K562 (cell line): Measurements from ENCODE around the gene PLS1. TPM values are rescaled to one million over a fixed set of nuclear protein-coding genes. Genes with fewer than 3 reads are reported as not detected.

Source experiments
- BRD4 ChIP-seq: fragments of 200-600 bp; sonication (generic); IDR thresholded peaks from 2 replicates; pipeline ENCODE4 v1.6.1; 2017; ENCODE audit warnings: inconsistent platforms
- DPF2 ChIP-seq: fragments of 450-650 bp; IDR thresholded peaks from 2 replicates; pipeline ENCODE4 v1.6.1; 2016
- E2F3 ChIP-seq: fragments of 250-450 bp; sonication (Bioruptor Pico); IDR thresholded peaks from 2 replicates; pipeline ENCODE4 v1.4.0; 2020; ENCODE audit warnings: mild to moderate bottlenecking
- EHMT2 ChIP-seq: fragments of 450-650 bp; IDR thresholded peaks from 2 replicates; pipeline ENCODE4 v1.6.1; 2018; ENCODE audit warnings: antibody characterized with exemption
- ESRRA ChIP-seq: fragments of 450-650 bp; IDR thresholded peaks from 2 replicates; pipeline ENCODE4 v1.6.1; 2014; ENCODE audit warnings: low read depth, mild to moderate bottlenecking, moderate library complexity, borderline replicate concordance
- FOSL1 ChIP-seq: fragments of 200-800 bp; sonication (Bioruptor generic); conservative IDR thresholded peaks from 2 replicates; pipeline ENCODE4 v1.6.1; 2016; ENCODE audit warnings: missing genetic modification characterization, missing compliant biosample characterization
- LCOR ChIP-seq: sonication (generic); formaldehyde crosslinking; IDR thresholded peaks from 2 replicates; pipeline ENCODE4 v1.8.0; 2022; ENCODE audit warnings: mild to moderate bottlenecking, missing genetic modification reagents
- NR2F6 ChIP-seq: fragments of 450-650 bp; formaldehyde crosslinking; IDR thresholded peaks from 2 replicates; pipeline ENCODE4 v1.4.0; 2020; ENCODE audit warnings: mild to moderate bottlenecking
- NR4A1 ChIP-seq, 2 experiments: fragments of 250-450 bp in 1 of 2; fragments of 450-650 bp in 1 of 2; sonication (Bioruptor Pico) in 1 of 2; IDR thresholded peaks; 2 replicates each; pipeline versions ENCODE4 v1.4.0 to v1.6.1; 2016 to 2020; ENCODE audit warnings: mild to moderate bottlenecking in 2 of 2, missing compliant biosample characterization in 1 of 2, missing genetic modification characterization in 1 of 2, moderate library complexity in 1 of 2
- RAD51 ChIP-seq: fragments of 450-650 bp; IDR thresholded peaks from 2 replicates; pipeline ENCODE4 v1.7.1; 2016; ENCODE audit warnings: low read depth, mild to moderate bottlenecking, borderline replicate concordance
- SIN3B ChIP-seq: fragments of 450-650 bp; IDR thresholded peaks from 2 replicates; pipeline ENCODE4 v1.6.1; 2017; ENCODE audit warnings: low read depth, mild to moderate bottlenecking, moderate library complexity
- SRSF3 ChIP-seq: fragments of 200-400 bp; formaldehyde crosslinking; IDR thresholded peaks from 2 replicates; pipeline ENCODE4 v1.6.1; 2016; ENCODE audit warnings: mild to moderate bottlenecking, low read length, moderate library complexity; ENCODE audit not compliant: insufficient read depth
- YBX1 ChIP-seq: fragments of 450-650 bp; IDR thresholded peaks from 2 replicates; pipeline ENCODE4 v1.7.1; 2016; ENCODE audit warnings: mild to moderate bottlenecking
- ZFX ChIP-seq: sonication (generic); formaldehyde crosslinking; IDR thresholded peaks from 2 replicates; pipeline ENCODE4 v1.8.0; 2022; ENCODE audit warnings: mild to moderate bottlenecking, missing genetic modification reagents, moderate library complexity
- ZKSCAN8 ChIP-seq: fragments of 200-800 bp; sonication (Bioruptor generic); IDR thresholded peaks from 2 replicates; pipeline ENCODE4 v1.6.1; 2016; ENCODE audit warnings: missing genetic modification characterization, missing compliant biosample characterization
- ZNF133 ChIP-seq: fragments of 250-450 bp; sonication (Bioruptor Pico); IDR thresholded peaks from 2 replicates; pipeline ENCODE4 v1.4.0; 2020; ENCODE audit warnings: mild to moderate bottlenecking
- ZNF184 ChIP-seq: sonication (generic); formaldehyde crosslinking; IDR thresholded peaks from 2 replicates; pipeline ENCODE4 v1.5.0; 2020; ENCODE audit warnings: missing genetic modification reagents
- ZNF384 ChIP-seq: IDR thresholded peaks from 2 replicates; pipeline ENCODE4 v1.6.1; 2012; ENCODE audit warnings: low read depth, low read length, improper control_type of control experiment
- ZNF717 ChIP-seq: fragments of 250-450 bp; sonication (Bioruptor Pico); IDR thresholded peaks from 2 replicates; pipeline ENCODE4 v1.5.0; 2021
- ZNF830 ChIP-seq: fragments of 250-450 bp; sonication (Bioruptor Pico); IDR thresholded peaks from 2 replicates; pipeline ENCODE4 v1.5.0; 2021; ENCODE audit warnings: mild to moderate bottlenecking
- ZZZ3 ChIP-seq: fragments of 450-650 bp; IDR thresholded peaks from 2 replicates; pipeline ENCODE4 v1.6.1; 2016; ENCODE audit warnings: antibody characterized with exemption, mild to moderate bottlenecking, moderate library complexity
- polyA plus RNA-seq, 8 experiments: library from polyadenylated mRNA; depleted of rRNA in 4 of 8; stranded (reverse) in 5 of 8; unstranded in 3 of 8; fragments of >200 nt; fragmentation: Nextera tagmentation in 2 of 8; fragmentation: Illumina TruSeq in 1 of 8; extraction: Ambion mirVana in 2 of 8; extraction: Trizol in 1 of 8; gene quantifications; 2 replicates each; pipeline versions ENCODE4 v1.2.1 to v1.2.3, GENCODE V29; 2011 to 2014; ENCODE audit warnings: inconsistent platforms in 1 of 8, missing spikeins in 1 of 8
- total RNA-seq, 7 experiments: library from RNA; depleted of rRNA in 6 of 7; stranded (reverse); fragments of >200 nt in 6 of 7; fragmentation: Illumina TruSeq in 2 of 7; extraction: Trizol in 2 of 7; gene quantifications; 2 replicates each; pipeline versions ENCODE4 v1.2.1 to v1.2.3, GENCODE V29; 2011 to 2021; ENCODE audit warnings: low replicate concordance in 1 of 7
- TF ChIP-seq, protein P1 (sequence below): fragments of 250-450 bp; sonication (Bioruptor Pico); IDR thresholded peaks from 2 replicates; pipeline ENCODE4 v1.8.0; 2022; ENCODE audit warnings: moderate library complexity, mild to moderate bottlenecking, inconsistent platforms
- TF ChIP-seq, protein P2 (sequence below): sonication (generic); formaldehyde crosslinking; IDR thresholded peaks from 2 replicates; pipeline ENCODE4 v1.8.0; 2022; ENCODE audit warnings: mild to moderate bottlenecking, missing genetic modification reagents
- TF ChIP-seq, protein P3 (sequence below): IDR thresholded peaks from 3 replicates; pipeline ENCODE4 v1.6.1; 2011; ENCODE audit warnings: borderline replicate concordance, mild to moderate bottlenecking; ENCODE audit not compliant: insufficient read length, insufficient read depth
- TF ChIP-seq, protein P4 (sequence below): fragments of 250-450 bp; sonication (Bioruptor Pico); IDR thresholded peaks from 2 replicates; pipeline ENCODE4 v1.4.0; 2020; ENCODE audit warnings: mild to moderate bottlenecking

The PLS1 gene
- total and polyA plus RNA-seq, 9 of the 15 experiments (the other 6 are each of a cell fraction or from before 2014, with no cell fraction given), result 6.1 to 21.3 (median 13.0) TPM

DNA sequence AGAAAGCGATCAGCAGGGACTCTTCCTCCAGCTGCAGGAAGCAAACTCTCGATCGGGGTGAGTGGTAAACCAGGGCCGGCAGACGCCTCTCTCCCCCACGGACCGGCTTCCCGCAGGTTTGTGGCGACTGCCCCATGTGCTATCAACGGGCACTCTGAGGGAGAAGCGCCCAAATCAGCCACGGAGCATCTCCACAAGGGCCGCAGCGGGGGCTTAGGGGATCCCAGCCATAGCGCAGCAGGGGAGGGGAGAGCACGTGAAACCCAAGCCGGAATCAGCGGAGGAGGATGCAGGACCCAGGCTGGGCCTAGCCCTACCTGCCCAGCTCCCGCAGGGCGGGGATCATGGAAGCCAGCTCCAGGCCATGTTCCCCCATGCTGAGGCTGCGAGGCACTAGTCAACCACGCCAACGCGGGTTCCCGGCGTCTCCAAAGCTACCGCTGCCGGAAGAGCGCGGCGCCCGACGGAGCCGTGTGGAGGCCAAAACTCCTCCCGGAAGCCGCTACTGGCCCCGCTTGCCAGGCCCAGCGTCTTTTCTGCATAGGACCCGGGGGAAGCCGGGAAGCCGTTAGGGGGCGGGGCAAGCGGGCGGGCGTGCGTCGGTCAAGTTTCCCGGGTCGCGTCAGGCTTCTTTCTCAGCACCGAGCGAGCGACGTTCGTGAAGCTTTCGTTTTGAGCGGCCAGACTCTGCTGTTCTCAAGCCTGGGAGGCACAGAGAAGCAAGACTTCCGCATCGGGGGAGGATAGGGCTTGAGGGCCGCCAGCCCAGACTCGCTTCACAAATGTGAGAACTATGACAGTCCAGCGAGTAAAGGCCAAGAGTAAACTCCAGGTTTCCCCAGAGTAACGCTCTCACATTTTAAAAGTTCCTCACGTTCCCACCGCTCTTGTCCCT is 17.6 kb upstream of the PLS1 start, which contains the start of gene ATR (continued):
- TF ChIP-seq RAD51 (peak; percentile 46; the same call in 1 of the 2 replicates), LCOR (CRISPR knock-in tag) (peak; percentile 96), ZZZ3 (0 out of 2 replicates have a peak, but pooled peaks have one; percentile 41), EHMT2 (no peak), ZNF830 (no peak), FOSL1 (tag) (peak; percentile 53), DPF2 (no peak), SIN3B (no peak; the same call in 1 of the 2 replicates), BRD4 (peak; percentile 46; the same call in 1 of the 2 replicates), ZNF184 (no peak), NR2F6 (CRISPR knock-in tag) (no peak), ZFX (CRISPR knock-in tag) (peak; percentile 100), YBX1 (no peak), ZNF717 (CRISPR knock-in tag) (no peak), ZKSCAN8 (CRISPR knock-in tag) (no peak), ZNF133 (no peak), SRSF3 (no peak), ESRRA (peak; percentile 70), NR4A1 (CRISPR knock-in tag; IDR thresholded peaks at IDR 0.05) (no peak), NR4A1 (tag; IDR thresholded peaks at IDR 0.05) (no peak), E2F3 (CRISPR knock-in tag) (no peak), ZNF384 (no peak)
- TF ChIP-seq, protein P1, sequence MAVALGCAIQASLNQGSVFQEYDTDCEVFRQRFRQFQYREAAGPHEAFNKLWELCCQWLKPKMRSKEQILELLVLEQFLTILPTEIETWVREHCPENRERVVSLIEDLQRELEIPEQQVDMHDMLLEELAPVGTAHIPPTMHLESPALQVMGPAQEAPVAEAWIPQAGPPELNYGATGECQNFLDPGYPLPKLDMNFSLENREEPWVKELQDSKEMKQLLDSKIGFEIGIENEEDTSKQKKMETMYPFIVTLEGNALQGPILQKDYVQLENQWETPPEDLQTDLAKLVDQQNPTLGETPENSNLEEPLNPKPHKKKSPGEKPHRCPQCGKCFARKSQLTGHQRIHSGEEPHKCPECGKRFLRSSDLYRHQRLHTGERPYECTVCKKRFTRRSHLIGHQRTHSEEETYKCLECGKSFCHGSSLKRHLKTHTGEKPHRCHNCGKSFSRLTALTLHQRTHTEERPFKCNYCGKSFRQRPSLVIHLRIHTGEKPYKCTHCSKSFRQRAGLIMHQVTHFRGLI (CRISPR knock-in tag), result no peak
- TF ChIP-seq, protein P2, sequence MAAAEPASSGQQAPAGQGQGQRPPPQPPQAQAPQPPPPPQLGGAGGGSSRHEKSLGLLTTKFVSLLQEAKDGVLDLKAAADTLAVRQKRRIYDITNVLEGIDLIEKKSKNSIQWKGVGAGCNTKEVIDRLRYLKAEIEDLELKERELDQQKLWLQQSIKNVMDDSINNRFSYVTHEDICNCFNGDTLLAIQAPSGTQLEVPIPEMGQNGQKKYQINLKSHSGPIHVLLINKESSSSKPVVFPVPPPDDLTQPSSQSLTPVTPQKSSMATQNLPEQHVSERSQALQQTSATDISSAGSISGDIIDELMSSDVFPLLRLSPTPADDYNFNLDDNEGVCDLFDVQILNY (CRISPR knock-in tag), result peak; percentile 28; the same call in 1 of the 2 replicates
- TF ChIP-seq, protein P3, sequence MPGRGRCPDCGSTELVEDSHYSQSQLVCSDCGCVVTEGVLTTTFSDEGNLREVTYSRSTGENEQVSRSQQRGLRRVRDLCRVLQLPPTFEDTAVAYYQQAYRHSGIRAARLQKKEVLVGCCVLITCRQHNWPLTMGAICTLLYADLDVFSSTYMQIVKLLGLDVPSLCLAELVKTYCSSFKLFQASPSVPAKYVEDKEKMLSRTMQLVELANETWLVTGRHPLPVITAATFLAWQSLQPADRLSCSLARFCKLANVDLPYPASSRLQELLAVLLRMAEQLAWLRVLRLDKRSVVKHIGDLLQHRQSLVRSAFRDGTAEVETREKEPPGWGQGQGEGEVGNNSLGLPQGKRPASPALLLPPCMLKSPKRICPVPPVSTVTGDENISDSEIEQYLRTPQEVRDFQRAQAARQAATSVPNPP, result no peak
- TF ChIP-seq, protein P4, sequence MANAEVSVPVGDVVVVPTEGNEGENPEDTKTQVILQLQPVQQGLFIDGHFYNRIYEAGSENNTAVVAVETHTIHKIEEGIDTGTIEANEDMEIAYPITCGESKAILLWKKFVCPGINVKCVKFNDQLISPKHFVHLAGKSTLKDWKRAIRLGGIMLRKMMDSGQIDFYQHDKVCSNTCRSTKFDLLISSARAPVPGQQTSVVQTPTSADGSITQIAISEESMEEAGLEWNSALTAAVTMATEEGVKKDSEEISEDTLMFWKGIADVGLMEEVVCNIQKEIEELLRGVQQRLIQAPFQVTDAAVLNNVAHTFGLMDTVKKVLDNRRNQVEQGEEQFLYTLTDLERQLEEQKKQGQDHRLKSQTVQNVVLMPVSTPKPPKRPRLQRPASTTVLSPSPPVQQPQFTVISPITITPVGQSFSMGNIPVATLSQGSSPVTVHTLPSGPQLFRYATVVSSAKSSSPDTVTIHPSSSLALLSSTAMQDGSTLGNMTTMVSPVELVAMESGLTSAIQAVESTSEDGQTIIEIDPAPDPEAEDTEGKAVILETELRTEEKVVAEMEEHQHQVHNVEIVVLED (CRISPR knock-in tag), result peak; percentile 96
